Measurements from ENCODE around the gene HIVEP3.

Gene HIVEP3

GRCh38 chr1:41467673-41468072 lies 451.0 kb downstream of the HIVEP3 start:
- DNase-seq (ENCODE audit: low spot score), result no peak

- DNase-seq (ENCODE audit: low spot score), result no peak
Observed at GRCh38 chr1:41466146-41466545, 452.6 kb downstream of the HIVEP3 start.

GRCh38 chr1:41465741-41466140 lies 453.0 kb downstream of the HIVEP3 start:
- DNase-seq (ENCODE audit: low spot score), result no peak

DNA sequence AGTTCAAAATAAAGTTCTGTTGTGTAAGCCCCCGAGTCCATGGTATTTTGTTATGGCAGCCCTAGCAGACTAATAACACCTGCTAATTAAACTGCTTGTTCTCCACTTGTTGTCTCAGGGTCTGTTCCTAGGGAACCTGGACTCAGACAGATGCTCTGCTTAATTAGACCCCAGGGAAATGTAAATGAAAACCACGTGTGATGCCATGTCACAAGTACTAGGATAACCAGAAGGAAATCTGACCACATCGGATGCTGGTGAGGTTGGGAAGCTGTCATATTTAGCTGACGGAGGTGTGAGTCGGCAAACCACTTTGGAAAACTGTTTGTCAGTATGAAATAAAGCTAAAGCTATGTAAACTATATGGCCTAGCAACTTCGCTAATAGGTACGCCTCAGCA lies 453.8 kb downstream of the HIVEP3 start:
- DNase-seq (ENCODE audit: low spot score), result no peak

GRCh38 chr1:41463516-41463915 lies 455.2 kb downstream of the HIVEP3 start:
- no peak for DNase-seq (ENCODE audit: low spot score)

DNA sequence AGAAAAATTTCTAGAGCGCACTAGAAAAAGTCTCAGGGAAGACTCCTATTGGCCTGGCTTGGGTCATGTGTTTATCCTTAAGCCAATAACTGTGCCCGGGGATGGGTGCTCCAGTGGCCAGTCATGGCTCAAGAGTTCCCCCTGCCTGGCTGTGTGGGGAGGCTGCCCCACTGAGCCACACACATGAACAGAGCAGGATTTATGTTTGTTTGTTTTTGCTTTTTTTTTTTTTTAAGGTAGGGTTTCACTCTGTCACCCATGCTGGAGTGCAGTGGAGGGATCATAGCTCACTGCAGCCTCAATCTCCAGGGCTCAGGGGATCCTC lies 456.1 kb downstream of the HIVEP3 start:
- DNase-seq (ENCODE audit: low spot score), result no peak

DNA sequence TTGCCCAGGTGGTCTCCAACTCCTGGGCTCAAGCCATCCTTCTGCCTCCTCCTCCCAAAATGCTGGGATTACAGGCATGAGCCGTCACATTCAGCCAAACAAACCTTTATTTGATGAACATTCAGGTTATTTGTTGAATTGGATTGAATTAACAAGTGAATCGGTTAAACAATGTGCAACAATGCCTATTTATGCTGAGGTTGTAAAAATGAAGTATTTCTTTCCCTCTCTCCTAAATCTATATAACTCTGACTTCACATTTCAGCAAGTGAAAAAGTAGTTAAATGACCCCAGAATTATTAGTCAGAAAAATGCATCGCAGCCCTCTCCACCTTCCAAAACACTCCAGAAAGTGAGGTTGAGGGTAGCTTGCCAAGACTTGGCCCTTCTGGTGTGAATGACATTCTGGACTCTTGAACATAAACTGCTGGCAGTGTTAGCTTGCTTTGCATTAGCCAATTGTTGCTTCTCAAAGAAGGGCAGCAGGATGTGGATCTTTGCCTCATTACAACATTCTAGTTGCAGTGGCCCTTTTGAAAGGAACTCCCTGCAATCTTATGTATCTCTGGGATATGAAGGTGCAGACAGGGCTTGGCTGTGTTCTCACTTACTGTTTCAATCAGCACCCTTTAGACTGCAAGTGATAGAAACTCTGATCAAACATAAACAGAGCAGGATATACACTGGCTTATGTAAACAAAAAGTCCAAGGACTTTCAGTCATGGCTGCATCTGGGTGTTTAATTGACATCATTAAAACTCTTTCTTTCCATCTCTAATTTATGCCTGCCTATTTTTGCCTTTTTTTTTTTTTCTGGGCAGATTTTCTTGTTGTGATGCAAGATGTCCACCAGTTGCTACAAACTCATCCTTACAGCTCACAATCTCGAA lies 456.7 kb downstream of the HIVEP3 start:
- DNase-seq (ENCODE audit: low spot score), result no peak

- no peak for DNase-seq (ENCODE audit: low spot score)
Observed at GRCh38 chr1:41456847-41457540, 461.7 kb downstream of the HIVEP3 start.
